ENCODE data around the gene CYP1A2.

GRCh38 chr15:74800559-74801094 lies 52.0 kb downstream of the CYP1A2 start:
- no peak for TF ChIP-seq PCBP2 (IDR thresholded peaks at IDR 0.05; ENCODE audit: low read depth, low read length, poor library complexity, severe bottlenecking)
- TF ChIP-seq CHD1 (IDR thresholded peaks at IDR 0.05; ENCODE audit: low read length), result no peak
- TF ChIP-seq HNRNPH1 (optimal IDR thresholded peaks at IDR 0.05; ENCODE audit: low read depth, low read length), result no peak
- no peak for TF ChIP-seq ZNF24 (IDR thresholded peaks at IDR 0.05)

Data from K562 (cell line).